NAMALWA (cell line): ENCODE measurements around the gene PHF21A.
A peak's percentile ranks its signal among the peaks of the same experiment; 100 is the strongest.
"Not testable (repeated sequence)": the region's sequence is repeated elsewhere in the genome, so short reads cannot be mapped to it uniquely, and the experiment has no call there.

ENCODE experiments used
- DNase-seq: peaks from one replicate; pipeline ENCODE4 v3.0.0-alpha.2; 2015; ENCODE audit warnings: low spot score

Gene PHF21A

GRCh38 chr11:45904309-45904915, 216.8 kb downstream of the PHF21A start:
- no peak for DNase-seq

- DNase-seq: no peak
These were observed 218.5 kb downstream of the PHF21A start for GRCh38 chr11:45902452-45903380.

GRCh38 chr11:45901626-45902025, 219.6 kb downstream of the PHF21A start:
- no peak for DNase-seq

- no peak for DNase-seq
These were observed 220.2 kb downstream of the PHF21A start for GRCh38 chr11:45900916-45901617.

GRCh38 chr11:45900175-45900800, 221.0 kb downstream of the PHF21A start:
- not testable (repeated sequence) for DNase-seq

GRCh38 chr11:45899448-45900174, 221.6 kb downstream of the PHF21A start:
- peak; percentile 33 for DNase-seq

- no peak for DNase-seq
These were observed 222.2 kb downstream of the PHF21A start for GRCh38 chr11:45899086-45899447.

GRCh38 chr11:45897556-45897955, 223.7 kb downstream of the PHF21A start:
- DNase-seq: no peak

- DNase-seq: no peak
These were observed 224.8 kb downstream of the PHF21A start for GRCh38 chr11:45896422-45896984.

- DNase-seq: no peak
These were observed 225.5 kb downstream of the PHF21A start for GRCh38 chr11:45895553-45896259.

- DNase-seq: no peak
These were observed 226.6 kb downstream of the PHF21A start for GRCh38 chr11:45894555-45895247.

- DNase-seq: no peak
These were observed 228.4 kb downstream of the PHF21A start for GRCh38 chr11:45892856-45893255.

GRCh38 chr11:45890886-45891550, 230.2 kb downstream of the PHF21A start:
- no peak for DNase-seq

GRCh38 chr11:45889966-45890365, 231.3 kb downstream of the PHF21A start:
- no peak for DNase-seq

- DNase-seq: no peak
These were observed 231.7 kb downstream of the PHF21A start for GRCh38 chr11:45889555-45889954.

- DNase-seq: no peak
These were observed 233.7 kb downstream of the PHF21A start for GRCh38 chr11:45887587-45887986.

GRCh38 chr11:45886816-45887520, 234.3 kb downstream of the PHF21A start:
- no peak for DNase-seq

GRCh38 chr11:45885921-45886721, 235.1 kb downstream of the PHF21A start:
- no peak for DNase-seq
